HL-60 (cell line): ENCODE data around the gene SGCE.

Source experiments
- CTCF ChIP-seq: IDR thresholded peaks from one replicate; pipeline ENCODE4 v1.5.1; 2011; ENCODE audit warnings: low read length, control low read depth, inconsistent platforms; ENCODE audit not compliant: insufficient read depth
- GABPA ChIP-seq: IDR thresholded peaks from 2 replicates; pipeline ENCODE4 v1.6.1; 2012; ENCODE audit warnings: low read depth
- POLR2AphosphoS5 ChIP-seq: IDR thresholded peaks from 2 replicates; pipeline ENCODE4 v1.6.1; 2012; ENCODE audit warnings: low read depth
- REST ChIP-seq: IDR thresholded peaks from 2 replicates; pipeline ENCODE4 v1.6.1; 2012; ENCODE audit warnings: low read depth; ENCODE audit not compliant: insufficient replicate concordance
- SPI1 ChIP-seq: IDR thresholded peaks from 2 replicates; pipeline ENCODE4 v1.6.1; 2012; ENCODE audit warnings: low read depth, mild to moderate bottlenecking, borderline replicate concordance

GRCh38 chr7:94669773-94670495 is 14.0 kb upstream of the SGCE start:
- no peak for TF ChIP-seq POLR2AphosphoS5
- TF ChIP-seq CTCF: no peak
- TF ChIP-seq GABPA: no peak
- TF ChIP-seq REST: no peak
- TF ChIP-seq SPI1: no peak
